Adrenal gland (tissue), 5 donors: ENCODE measurements around the gene ZNF30.

Source experiments
- POLR2A ChIP-seq, 2 donors: fragments of 450-650 bp; IDR thresholded peaks; one replicate each; pipeline ENCODE4 v1.6.1; 2017; ENCODE audit warnings: antibody characterized with exemption in 2 of 2, mild to moderate bottlenecking in 2 of 2, moderate library complexity in 1 of 2
- TF ChIP-seq, protein P1 (sequence below), 6 experiments: fragments of 450-650 bp in 4 of 6; fragments of 200-600 bp in 2 of 6; sonication (generic) in 1 of 6; IDR thresholded peaks; 1 replicate in 5 of 6; 2 replicates in 1 of 6; pipeline versions ENCODE4 v1.5.1 to v1.8.0; 2016 to 2021; ENCODE audit warnings: antibody characterized with exemption in 6 of 6, mild to moderate bottlenecking in 2 of 6, moderate library complexity in 1 of 6
- donor health status: DM: no; HTN: no; CAD: no.

DNA sequence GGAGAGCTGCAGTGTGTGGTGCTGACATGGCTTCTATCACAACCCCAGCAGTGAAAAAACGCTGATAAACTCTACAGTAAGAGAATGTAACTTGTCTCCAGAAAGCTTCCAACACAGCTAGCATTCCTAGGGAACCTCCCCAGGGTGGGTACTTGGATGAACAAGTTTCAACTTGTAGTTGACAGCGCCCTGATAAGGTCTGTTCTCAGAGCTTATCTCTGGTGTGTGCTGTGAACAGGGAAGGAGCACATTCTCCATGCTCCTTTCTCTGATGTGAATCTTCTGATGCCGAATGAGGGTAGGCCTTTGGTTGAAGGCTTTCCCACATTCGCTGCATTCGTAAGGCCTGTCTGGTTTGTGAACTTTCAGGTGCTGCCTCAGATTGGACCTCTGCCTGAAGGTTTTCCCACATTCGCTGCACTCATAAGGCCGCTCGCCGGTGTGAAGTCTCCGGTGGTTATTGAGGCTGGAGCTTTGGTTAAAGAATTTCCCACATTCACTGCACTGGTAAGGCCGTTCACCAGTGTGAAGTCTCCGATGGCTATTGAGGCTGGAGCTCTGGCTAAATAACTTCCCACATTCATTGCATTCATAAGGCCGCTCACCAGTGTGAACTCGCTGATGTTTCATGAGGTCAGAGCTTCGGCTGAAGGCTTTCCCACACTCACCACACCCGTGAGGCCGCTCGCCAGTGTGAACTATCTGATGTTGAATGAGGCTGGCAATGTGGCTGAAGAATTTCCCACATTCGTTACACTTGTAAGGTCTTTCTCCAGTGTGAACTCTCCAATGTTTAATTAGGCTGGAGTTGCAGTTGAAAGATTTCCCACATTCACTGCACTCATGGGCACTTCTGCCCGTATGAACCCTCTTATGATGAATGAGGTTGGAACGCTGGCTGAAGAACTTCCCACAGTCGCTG, 31.4 kb downstream of the ZNF30 start:
- no peak for TF ChIP-seq POLR2A (IDR thresholded peaks at IDR 0.05)
- TF ChIP-seq, protein P1, sequence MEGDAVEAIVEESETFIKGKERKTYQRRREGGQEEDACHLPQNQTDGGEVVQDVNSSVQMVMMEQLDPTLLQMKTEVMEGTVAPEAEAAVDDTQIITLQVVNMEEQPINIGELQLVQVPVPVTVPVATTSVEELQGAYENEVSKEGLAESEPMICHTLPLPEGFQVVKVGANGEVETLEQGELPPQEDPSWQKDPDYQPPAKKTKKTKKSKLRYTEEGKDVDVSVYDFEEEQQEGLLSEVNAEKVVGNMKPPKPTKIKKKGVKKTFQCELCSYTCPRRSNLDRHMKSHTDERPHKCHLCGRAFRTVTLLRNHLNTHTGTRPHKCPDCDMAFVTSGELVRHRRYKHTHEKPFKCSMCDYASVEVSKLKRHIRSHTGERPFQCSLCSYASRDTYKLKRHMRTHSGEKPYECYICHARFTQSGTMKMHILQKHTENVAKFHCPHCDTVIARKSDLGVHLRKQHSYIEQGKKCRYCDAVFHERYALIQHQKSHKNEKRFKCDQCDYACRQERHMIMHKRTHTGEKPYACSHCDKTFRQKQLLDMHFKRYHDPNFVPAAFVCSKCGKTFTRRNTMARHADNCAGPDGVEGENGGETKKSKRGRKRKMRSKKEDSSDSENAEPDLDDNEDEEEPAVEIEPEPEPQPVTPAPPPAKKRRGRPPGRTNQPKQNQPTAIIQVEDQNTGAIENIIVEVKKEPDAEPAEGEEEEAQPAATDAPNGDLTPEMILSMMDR (IDR thresholded peaks at IDR 0.05), result no peak
